Neural progenitor cell (in vitro differentiated cells): ENCODE results near the gene LRRC49. TPM values are rescaled to one million over a fixed set of nuclear protein-coding genes. Genes with fewer than 3 reads are reported as not detected.

Experiments
- DNase-seq: peaks from one replicate; pipeline ENCODE4 v3.0.0-alpha.2; 2016; ENCODE audit warnings: low spot score
- H2AFZ ChIP-seq: fragments of 200-600 bp; sonication (generic); replicated peaks from 2 replicates; pipeline ENCODE4 v1.6.1; 2016; ENCODE audit warnings: antibody characterized with exemption
- H3F3A ChIP-seq: fragments of 200-600 bp; sonication (generic); 2 replicates; pipeline ENCODE4 v1.6.1; 2016; ENCODE audit warnings: antibody characterized with exemption, low read depth
- H3K27ac ChIP-seq: fragments of 200-600 bp; sonication (generic); 2 replicates; pipeline ENCODE4 v1.5.1; 2016; ENCODE audit warnings: mild to moderate bottlenecking
- H3K27me3 ChIP-seq: fragments of 200-600 bp; sonication (generic); 2 replicates; pipeline ENCODE4 v1.6.1; 2016; ENCODE audit warnings: mild to moderate bottlenecking, moderate library complexity
- H3K36me3 ChIP-seq: fragments of 200-600 bp; sonication (generic); 2 replicates; pipeline ENCODE4 v1.5.1; 2016
- H3K4me1 ChIP-seq: fragments of 200-600 bp; sonication (generic); 2 replicates; pipeline ENCODE4 v1.6.1; 2016; ENCODE audit warnings: mixed run types
- H3K4me2 ChIP-seq: fragments of 200-600 bp; sonication (generic); 2 replicates; pipeline ENCODE4 v1.6.1; 2016
- H3K4me3 ChIP-seq: fragments of 200-600 bp; sonication (generic); 2 replicates; pipeline ENCODE4 v1.5.1; 2016
- H3K79me2 ChIP-seq: fragments of 200-600 bp; sonication (generic); 2 replicates; pipeline ENCODE4 v1.6.1; 2016; ENCODE audit warnings: low read depth
- H3K9ac ChIP-seq: fragments of 200-600 bp; sonication (generic); 2 replicates; pipeline ENCODE4 v1.6.1; 2016
- H3K9me3 ChIP-seq: fragments of 200-600 bp; sonication (generic); 2 replicates; pipeline ENCODE4 v1.5.1; 2016; ENCODE audit warnings: low read depth
- H4K20me1 ChIP-seq: fragments of 200-600 bp; sonication (generic); 2 replicates; pipeline ENCODE4 v1.6.1; 2016; ENCODE audit warnings: low read depth
- H3K27ac Mint-ChIP-seq: 3 replicates; pipeline ENCODE4 v1.8.0; 2021; ENCODE audit warnings: mixed read lengths
- H3K27me3 Mint-ChIP-seq: 2 replicates; pipeline ENCODE4 v1.8.0; 2022; ENCODE audit warnings: low read depth, mild to moderate bottlenecking, inconsistent platforms, moderate library complexity, mixed read lengths; ENCODE audit not compliant: insufficient read depth
- H3K36me3 Mint-ChIP-seq: 3 replicates; pipeline ENCODE4 v1.8.0; 2021; ENCODE audit warnings: mixed read lengths
- H3K4me1 Mint-ChIP-seq: 3 replicates; pipeline ENCODE4 v1.8.0; 2021; ENCODE audit warnings: mixed read lengths
- H3K4me3 Mint-ChIP-seq: 3 replicates; pipeline ENCODE4 v1.8.0; 2021; ENCODE audit warnings: mild to moderate bottlenecking, moderate library complexity, mixed read lengths
- H3K9me3 Mint-ChIP-seq: 3 replicates; pipeline ENCODE4 v1.8.0; 2020; ENCODE audit warnings: mixed read lengths
- CTCF ChIP-seq: fragments of 200-600 bp; sonication (generic); IDR thresholded peaks from 2 replicates; pipeline ENCODE4 v1.5.1; 2017; ENCODE audit warnings: antibody characterized with exemption, mild to moderate bottlenecking
- EZH2 ChIP-seq: fragments of 200-600 bp; sonication (generic); IDR thresholded peaks from 2 replicates; pipeline ENCODE4 v1.6.1; 2017; ENCODE audit warnings: antibody characterized with exemption, mild to moderate bottlenecking, moderate library complexity
- EZH2phosphoT487 ChIP-seq: fragments of 200-600 bp; sonication (generic); IDR thresholded peaks from 2 replicates; pipeline ENCODE4 v1.6.1; 2017; ENCODE audit warnings: antibody characterized with exemption
- total RNA-seq: library from RNA; depleted of rRNA; stranded (reverse); fragments of >200 nt; gene quantifications from 2 replicates; pipeline ENCODE4 v1.2.3, GENCODE V29; 2015; ENCODE audit warnings: low replicate concordance

The LRRC49 gene
- total RNA-seq, 1 donor from 2014 or later = 62.4 TPM

GRCh38 chr15:71080166-71080565 lies 187.5 kb downstream of the LRRC49 start:
- H3K9me3 ChIP-seq = no peaks in the 10 kb centered on the region
- Mint-ChIP-seq H3K4me1 (peaks cover 7% of the 10 kb centered on the region), H3K4me3 (no peak overlapping the region), H3K27me3 (peaks cover 17% of the 10 kb centered on the region), H3K27ac (no peak overlapping the region), H3K9me3 (peaks cover 9% of the 10 kb centered on the region), H3K36me3 (no peaks in the 10 kb centered on the region)
- no peaks in the 10 kb centered on the region for H4K20me1 ChIP-seq
- H2AFZ ChIP-seq = no peak overlapping the region
- no peak overlapping the region for H3K4me2 ChIP-seq
- no peaks in the 10 kb centered on the region for H3K27me3 ChIP-seq
- peaks cover 11% of the 10 kb centered on the region for H3K4me1 ChIP-seq
- no peak for DNase-seq
- H3F3A ChIP-seq = peaks cover 9% of the 10 kb centered on the region
- no peaks in the 10 kb centered on the region for H3K36me3 ChIP-seq
- H3K27ac ChIP-seq = no peak overlapping the region
- H3K9ac ChIP-seq = no peak overlapping the region
- no peak overlapping the region for H3K4me3 ChIP-seq
- no peaks in the 10 kb centered on the region for H3K79me2 ChIP-seq
- no peak for TF ChIP-seq EZH2phosphoT487
- no peak for TF ChIP-seq CTCF
- TF ChIP-seq EZH2 = no peak

- no peak overlapping the region for H3K9ac ChIP-seq
- H3K4me3 ChIP-seq = no peak overlapping the region
- peaks cover 17% of the 10 kb centered on the region for H3K4me1 ChIP-seq
- no peaks in the 10 kb centered on the region for H4K20me1 ChIP-seq
- DNase-seq = no peak
- H3K4me1 Mint-ChIP-seq = peaks cover 12% of the 10 kb centered on the region
- no peak overlapping the region for H3K27ac Mint-ChIP-seq
- H3F3A ChIP-seq = peaks cover 14% of the 10 kb centered on the region
- H3K36me3 ChIP-seq = no peaks in the 10 kb centered on the region
- H3K27me3 Mint-ChIP-seq = peaks cover 17% of the 10 kb centered on the region
- TF ChIP-seq CTCF (no peak), EZH2 (no peak), EZH2phosphoT487 (no peak)
- no peak overlapping the region for H3K27ac ChIP-seq
- H2AFZ ChIP-seq = no peak overlapping the region
- H3K9me3 ChIP-seq = no peaks in the 10 kb centered on the region
- no peaks in the 10 kb centered on the region for H3K79me2 ChIP-seq
- no peaks in the 10 kb centered on the region for H3K36me3 Mint-ChIP-seq
- H3K4me2 ChIP-seq = no peak overlapping the region
- no peak overlapping the region for H3K4me3 Mint-ChIP-seq
- peaks cover 6% of the 10 kb centered on the region for H3K9me3 Mint-ChIP-seq
- H3K27me3 ChIP-seq = no peaks in the 10 kb centered on the region
These were observed 188.1 kb downstream of the LRRC49 start for GRCh38 chr15:71080705-71081104.

- Mint-ChIP-seq H3K9me3 (peaks cover 8% of the 10 kb centered on the region), H3K4me1 (peaks cover 16% of the 10 kb centered on the region), H3K27ac (no peak overlapping the region), H3K36me3 (no peaks in the 10 kb centered on the region), H3K4me3 (no peak overlapping the region), H3K27me3 (peaks cover 17% of the 10 kb centered on the region)
- Histone ChIP-seq H3F3A (peaks cover 25% of the 10 kb centered on the region), H2AFZ (no peak overlapping the region), H3K9me3 (no peaks in the 10 kb centered on the region), H3K79me2 (no peaks in the 10 kb centered on the region), H3K4me2 (no peak overlapping the region), H3K27me3 (no peaks in the 10 kb centered on the region), H3K36me3 (no peaks in the 10 kb centered on the region), H3K4me3 (no peak overlapping the region), H3K9ac (no peak overlapping the region), H3K27ac (no peak overlapping the region), H4K20me1 (no peaks in the 10 kb centered on the region), H3K4me1 (peaks cover 21% of the 10 kb centered on the region)
- no peak for DNase-seq
- TF ChIP-seq EZH2phosphoT487 = no peak
- TF ChIP-seq EZH2 = no peak
- TF ChIP-seq CTCF = no peak
These were observed 190.2 kb downstream of the LRRC49 start for GRCh38 chr15:71082803-71083202.
